ENCODE data around the gene PES1.
"Not testable (repeated sequence)": the region's sequence is repeated elsewhere in the genome, so short reads cannot be mapped to it uniquely, and the experiment has no call there.

Gene PES1

DNA sequence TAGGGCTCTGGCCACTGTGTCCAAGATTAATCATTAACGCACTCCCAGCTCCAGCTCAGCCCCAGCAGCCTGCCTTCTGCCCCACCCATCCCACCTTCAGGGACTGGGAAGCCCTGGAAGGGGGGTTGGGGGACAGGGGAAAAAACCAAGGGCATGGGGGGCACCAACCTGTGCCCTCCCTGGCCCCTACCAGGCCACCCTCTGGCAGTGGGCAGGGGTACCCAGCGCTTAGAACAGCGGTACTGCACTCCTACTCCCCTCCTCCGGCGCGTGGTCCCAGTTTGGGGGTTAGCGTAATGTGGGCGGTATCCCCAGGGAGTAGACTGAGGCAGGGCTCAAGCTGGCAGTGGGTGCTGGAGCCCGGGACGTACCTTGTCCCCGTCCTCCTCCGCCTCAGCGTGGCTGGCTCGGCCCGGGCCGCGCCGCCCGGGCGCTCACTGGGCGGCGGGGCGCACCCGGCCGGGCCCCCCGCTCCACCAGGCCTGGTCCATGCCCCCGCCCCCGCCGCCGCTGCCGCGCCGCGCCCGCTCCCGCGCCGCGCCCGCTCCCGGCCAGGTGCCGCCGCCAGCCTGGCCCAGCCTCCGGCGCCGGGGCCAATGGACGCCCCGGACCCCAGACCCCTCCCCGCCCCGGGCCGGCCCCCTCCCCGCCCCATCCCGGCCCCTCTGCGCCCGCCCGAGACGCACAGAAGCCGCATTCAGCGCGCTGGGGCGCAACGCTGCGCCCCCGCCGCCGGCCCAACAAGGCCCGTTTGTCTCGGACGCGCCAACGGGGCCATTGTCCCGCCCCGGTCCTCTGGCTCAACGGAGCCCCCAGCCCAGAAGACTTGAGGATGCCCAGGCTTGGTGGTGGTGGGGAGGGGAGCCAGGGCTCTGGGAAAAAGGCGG is 17.4 kb downstream of the PES1 start, which contains the start of gene GAL3ST1:
Gene GAL3ST1, minus strand, starts transcription at position 571 of the 887 bp plus-strand sequence. CDS start 17,273 bp downstream, outside the sequence.
- no peak for DNase-seq (ENCODE audit: low read depth)

DNA sequence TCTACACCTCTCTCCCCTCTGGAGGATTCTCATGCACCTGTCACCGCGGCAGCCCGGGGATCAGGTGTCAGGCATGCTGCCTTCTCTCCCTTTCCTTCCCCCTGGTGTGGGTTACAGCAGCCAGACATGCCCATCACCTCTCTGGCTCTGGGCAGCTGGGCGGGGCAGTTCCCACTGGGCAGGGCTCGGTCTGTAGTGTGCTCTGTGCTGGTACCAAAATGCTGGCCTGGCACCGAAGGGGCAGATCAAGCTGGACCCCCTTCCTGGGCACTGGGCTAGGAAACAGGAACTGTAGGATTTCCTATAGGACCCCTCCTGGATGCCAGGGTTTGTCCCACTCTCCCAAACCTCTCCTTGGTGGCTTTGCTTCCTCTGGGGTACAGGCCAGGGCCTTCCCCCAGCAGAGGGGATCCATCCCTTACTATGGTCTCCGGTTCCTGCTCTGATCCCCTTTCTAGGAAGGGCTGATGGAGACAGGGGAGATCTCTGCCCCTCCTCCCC is 18.1 kb downstream of the PES1 start:
- no peak for DNase-seq (ENCODE audit: low read depth)

GRCh38 chr22:30572840-30573593 is 18.7 kb downstream of the PES1 start:
- no peak for DNase-seq (ENCODE audit: low read depth)

DNA sequence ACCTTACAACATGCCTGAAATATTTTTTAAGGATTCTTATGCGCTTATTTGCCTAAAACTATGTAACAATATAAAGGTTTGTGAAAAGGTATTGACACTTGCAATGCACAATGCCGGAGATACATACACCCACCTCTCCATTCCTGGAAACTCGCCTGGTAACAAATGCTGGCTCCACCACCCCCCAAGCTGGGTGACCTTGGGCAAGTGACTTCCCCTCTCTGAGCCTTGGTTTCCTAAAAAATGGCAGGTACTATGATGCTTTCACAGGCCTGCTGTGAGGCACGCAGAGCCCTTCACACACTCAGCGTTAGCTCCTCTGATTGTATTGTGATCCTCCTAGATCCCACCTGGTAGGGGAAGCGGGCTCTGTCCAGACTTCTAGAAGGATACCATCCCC is 19.5 kb downstream of the PES1 start:
- no peak for DNase-seq (ENCODE audit: low read depth)

DNA sequence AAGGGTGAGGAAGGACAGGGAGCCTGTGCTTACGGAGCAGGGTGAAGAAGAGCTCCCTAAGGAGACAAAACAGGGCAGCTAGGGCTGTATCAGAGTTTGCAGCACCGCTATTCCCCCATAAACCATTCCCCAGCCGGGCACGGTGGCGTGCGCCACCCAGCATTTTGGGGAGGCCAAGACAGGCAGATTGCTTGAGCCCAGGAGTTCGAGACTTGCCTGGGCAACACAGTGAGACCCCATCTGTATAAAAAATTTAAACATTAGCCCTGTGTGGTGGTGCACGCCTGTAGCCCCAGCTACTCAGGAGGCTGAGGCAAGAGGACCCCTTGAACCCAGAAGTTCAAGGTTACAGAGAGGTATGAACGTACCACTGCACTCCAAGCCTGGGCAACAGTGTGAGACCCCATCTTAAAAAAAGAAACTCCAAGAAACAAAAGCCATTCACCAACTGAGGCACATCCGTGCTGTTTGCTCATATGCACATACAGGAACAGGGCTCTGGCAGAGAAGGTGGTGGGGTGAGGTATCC is 22.0 kb downstream of the PES1 start:
- DNase-seq (ENCODE audit: low read depth): no peak

DNA sequence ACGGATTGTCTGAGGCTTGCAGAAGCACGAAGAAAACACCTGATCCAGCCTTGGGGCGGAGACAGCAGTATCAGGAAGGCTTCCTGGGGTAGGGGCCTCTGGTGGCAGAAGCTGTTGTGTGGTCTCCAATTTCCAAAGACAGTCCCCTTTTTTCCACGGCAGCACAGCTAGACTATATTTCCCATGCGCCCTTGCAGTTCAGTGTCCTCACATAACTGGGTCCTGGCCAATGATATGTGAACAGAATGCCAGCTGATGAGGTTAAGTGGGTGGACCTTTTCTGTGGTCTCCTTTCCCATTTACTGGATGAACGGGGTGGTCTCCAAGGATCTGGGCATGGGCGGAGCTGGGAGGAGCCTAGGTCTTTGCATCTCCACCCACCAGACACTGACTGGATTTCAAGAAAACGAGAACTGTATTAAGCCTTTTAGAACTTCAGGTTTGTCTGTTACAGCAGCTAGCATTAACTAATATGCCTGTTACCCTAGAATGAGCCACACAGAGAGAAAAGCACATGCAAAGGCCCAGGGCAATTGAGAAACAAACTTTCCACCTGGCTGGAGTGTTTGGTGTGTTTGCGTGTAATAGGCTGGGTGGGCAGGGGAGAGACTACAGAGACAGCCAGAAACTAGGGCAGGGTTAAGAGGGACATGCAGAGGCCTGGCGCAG is 23.4 kb downstream of the PES1 start:
- no peak for DNase-seq (ENCODE audit: low read depth)

GRCh38 chr22:30567277-30567676 is 24.4 kb downstream of the PES1 start:
- DNase-seq (ENCODE audit: low read depth): not testable (repeated sequence)

DNA sequence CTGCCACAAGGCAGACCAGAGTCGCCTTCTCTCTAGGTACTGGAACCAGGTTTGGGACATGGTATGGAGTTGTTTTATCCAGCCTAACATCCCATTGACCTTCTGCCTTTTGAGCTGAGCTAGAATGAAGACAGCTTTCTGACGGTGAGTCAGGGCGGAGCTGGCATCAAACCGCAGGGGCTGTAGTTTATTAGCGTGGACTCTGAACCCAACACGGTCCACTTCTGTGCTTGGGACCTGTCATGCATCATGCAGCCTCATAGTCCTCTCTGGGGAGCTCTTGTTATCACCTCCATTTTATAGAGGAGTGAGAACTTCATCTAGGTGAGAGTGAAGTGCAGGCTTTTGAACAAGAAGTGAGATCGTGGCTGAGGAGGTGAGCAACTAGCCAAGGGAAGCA is 25.6 kb downstream of the PES1 start:
- no peak for DNase-seq (ENCODE audit: low read depth)

DNA sequence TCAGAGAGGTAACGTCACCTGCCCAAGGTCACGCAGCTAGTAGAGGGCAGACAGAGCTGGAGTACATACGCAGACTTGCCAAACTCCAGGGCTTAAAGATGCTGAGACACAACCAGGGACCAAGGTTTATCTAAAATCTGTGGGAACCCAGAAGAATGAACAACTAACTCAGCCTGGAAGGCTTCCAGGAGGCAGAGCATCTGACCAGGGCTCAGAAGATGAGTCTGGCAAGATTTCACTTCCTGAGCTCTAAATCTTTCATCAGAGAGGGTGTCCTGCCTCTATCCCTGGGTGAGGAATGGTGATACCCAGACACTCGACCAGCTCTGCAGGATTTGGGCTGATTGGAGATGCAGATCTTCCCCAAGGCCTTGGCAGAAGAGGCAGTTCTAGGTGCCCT is 26.4 kb downstream of the PES1 start:
- no peak for DNase-seq (ENCODE audit: low read depth)

GRCh38 chr22:30564761-30565119 is 27.0 kb downstream of the PES1 start:
- no peak for DNase-seq (ENCODE audit: low read depth)

GRCh38 chr22:30564045-30564760 is 27.5 kb downstream of the PES1 start:
- DNase-seq (ENCODE audit: low read depth): no peak

DNA sequence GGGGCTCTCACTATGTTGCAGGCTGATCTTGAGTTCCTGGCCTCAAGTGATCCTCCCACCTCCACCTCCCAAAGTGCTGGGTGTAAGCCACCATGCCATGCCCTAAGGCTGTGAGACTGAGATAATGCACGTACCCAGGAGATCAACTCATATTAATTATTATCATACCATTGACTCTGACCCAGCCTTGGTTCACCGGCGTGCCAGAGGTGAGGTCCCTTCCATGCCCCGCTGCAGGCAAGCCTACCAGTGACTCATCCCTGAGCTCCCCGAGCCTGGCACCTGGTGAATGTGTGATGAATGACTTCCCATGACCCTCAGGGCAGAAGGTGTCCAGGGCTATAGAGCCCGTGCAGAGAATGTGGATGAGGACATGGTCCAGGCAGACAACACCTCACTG is 29.3 kb downstream of the PES1 start:
- no peak for DNase-seq (ENCODE audit: low read depth)

- no peak for DNase-seq (ENCODE audit: low read depth)
Observed at GRCh38 chr22:30561402-30562189, 30.1 kb downstream of the PES1 start.

- DNase-seq (ENCODE audit: low read depth): peak; percentile 35
Observed at GRCh38 chr22:30560643-30561202, 31.0 kb downstream of the PES1 start.

- DNase-seq (ENCODE audit: low read depth): no peak
Observed at GRCh38 chr22:30559889-30560288, 31.8 kb downstream of the PES1 start.

- no peak for DNase-seq (ENCODE audit: low read depth)
Observed at GRCh38 chr22:30557243-30557642, 34.5 kb downstream of the PES1 start.

GRCh38 chr22:30556388-30556787 is 35.3 kb downstream of the PES1 start:
- DNase-seq (ENCODE audit: low read depth): no peak

GRCh38 chr22:30555282-30556210 is 36.2 kb downstream of the PES1 start:
- no peak for DNase-seq (ENCODE audit: low read depth)

DNA sequence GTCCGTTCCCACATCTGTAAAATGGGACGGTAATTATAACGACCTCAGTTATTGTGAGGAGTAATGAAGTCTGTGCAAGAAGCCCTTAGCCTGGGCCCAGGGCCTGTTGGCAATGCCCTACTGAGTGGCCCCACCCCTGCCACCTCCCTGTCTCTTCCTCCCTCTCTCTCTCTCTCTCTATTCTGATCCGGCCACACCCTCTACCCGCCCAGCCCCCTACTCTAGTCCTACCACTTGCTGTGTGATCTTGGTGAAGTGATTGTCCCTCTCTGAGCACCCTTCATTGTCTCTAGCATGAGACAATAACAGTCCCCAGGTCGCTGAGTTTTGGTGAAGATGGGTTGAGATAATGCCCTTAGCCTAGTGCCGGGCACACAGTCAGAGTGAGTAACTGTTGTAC is 37.7 kb downstream of the PES1 start:
- no peak for DNase-seq (ENCODE audit: low read depth)
